ENCODE data around the gene RBMS1.

DNA sequence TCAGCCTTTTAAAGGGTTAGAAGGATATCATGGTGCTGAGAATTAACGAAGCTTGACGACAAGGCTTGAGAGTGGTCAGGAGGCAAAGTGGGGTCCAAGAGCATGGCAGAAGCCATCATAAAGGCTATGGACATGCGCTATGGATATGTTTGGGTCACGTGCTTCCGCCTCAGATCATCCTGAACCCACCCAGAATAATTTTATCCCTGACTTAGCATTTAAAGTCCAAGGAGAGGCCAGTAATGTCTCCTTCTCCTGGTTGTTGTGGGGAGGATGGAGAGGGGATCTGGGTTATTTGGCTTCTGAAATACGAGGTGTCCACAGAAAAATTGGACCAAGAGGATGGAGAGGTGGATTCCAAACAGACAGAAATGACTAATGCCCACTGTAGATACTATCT, 38.8 kb upstream of the RBMS1 start:
- TF ChIP-seq, protein P1, sequence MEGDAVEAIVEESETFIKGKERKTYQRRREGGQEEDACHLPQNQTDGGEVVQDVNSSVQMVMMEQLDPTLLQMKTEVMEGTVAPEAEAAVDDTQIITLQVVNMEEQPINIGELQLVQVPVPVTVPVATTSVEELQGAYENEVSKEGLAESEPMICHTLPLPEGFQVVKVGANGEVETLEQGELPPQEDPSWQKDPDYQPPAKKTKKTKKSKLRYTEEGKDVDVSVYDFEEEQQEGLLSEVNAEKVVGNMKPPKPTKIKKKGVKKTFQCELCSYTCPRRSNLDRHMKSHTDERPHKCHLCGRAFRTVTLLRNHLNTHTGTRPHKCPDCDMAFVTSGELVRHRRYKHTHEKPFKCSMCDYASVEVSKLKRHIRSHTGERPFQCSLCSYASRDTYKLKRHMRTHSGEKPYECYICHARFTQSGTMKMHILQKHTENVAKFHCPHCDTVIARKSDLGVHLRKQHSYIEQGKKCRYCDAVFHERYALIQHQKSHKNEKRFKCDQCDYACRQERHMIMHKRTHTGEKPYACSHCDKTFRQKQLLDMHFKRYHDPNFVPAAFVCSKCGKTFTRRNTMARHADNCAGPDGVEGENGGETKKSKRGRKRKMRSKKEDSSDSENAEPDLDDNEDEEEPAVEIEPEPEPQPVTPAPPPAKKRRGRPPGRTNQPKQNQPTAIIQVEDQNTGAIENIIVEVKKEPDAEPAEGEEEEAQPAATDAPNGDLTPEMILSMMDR (IDR thresholded peaks at IDR 0.05; ENCODE audit: insufficient read depth, low read depth, low read length) = no peak
- no peak for TF ChIP-seq EZH2 (IDR thresholded peaks at IDR 0.05; ENCODE audit: insufficient read depth, low read length)
